ENCODE measurements around the gene PRKX.
"Not testable (repeated sequence)": the region's sequence is repeated elsewhere in the genome, so short reads cannot be mapped to it uniquely, and the experiment has no call there.

- not testable (repeated sequence) for TF ChIP-seq CTCF (IDR thresholded peaks at IDR 0.05; ENCODE audit: low read length); EZH2 (optimal IDR thresholded peaks at IDR 0.05; ENCODE audit: low read depth, low read length)
These were observed 27.5 kb upstream of the PRKX start for GRCh38 chrX:3740946-3741345.
